Measurements from ENCODE around the gene TSPAN13. TPM values are rescaled to one million over a fixed set of nuclear protein-coding genes. Genes with fewer than 3 reads are reported as not detected.

Gene TSPAN13
- total and polyA plus RNA-seq, 2 donors (not counting 1 experiment from before 2014, with no cell fraction given) = 23.0 to 26.2 TPM

- peaks cover 2 to 23% of the 10 kb centered on the region in 2 experiments for H3K36me3 ChIP-seq (replicated peaks in 1 of 2; ENCODE audit: control extremely low read depth in 1 of 2, control insufficient read depth in 1 of 2, extremely low read depth in 1 of 2, insufficient read depth in 2 of 2, low read length in 1 of 2)
- no peaks in the 10 kb centered on the region for H3K9me3 ChIP-seq (ENCODE audit: control extremely low read depth in 1 of 3, control insufficient read depth in 2 of 3, insufficient read depth in 1 of 3, low read length in 2 of 3)
- no peak for DNase-seq
- no peak overlapping the region for H2AFZ ChIP-seq (ENCODE audit: insufficient read depth, low read depth, low read length, poor library complexity, severe bottlenecking)
- ChIA-PET POLR2A (no interaction called here), CTCF (no interaction called here)
- H3K4me3 Mint-ChIP-seq = no peak overlapping the region
- no peaks in the 10 kb centered on the region for H3K27me3 ChIP-seq (replicated peaks in 1 of 4; ENCODE audit: control extremely low read depth in 1 of 4, control insufficient read depth in 3 of 4, insufficient read depth in 4 of 4, low read length in 3 of 4)
- no CpG with 5 or more reads among the region's 2 CpGs for WGBS (ENCODE audit: insufficient coverage)
- peaks cover 90% of the 10 kb centered on the region for H3K79me2 ChIP-seq (ENCODE audit: control insufficient read depth, insufficient read depth, low read length)
- no peak overlapping the region for H3K4me3 ChIP-seq (ENCODE audit: control extremely low read depth in 1 of 5, extremely low read depth in 1 of 5, insufficient read depth in 1 of 5, low read depth in 2 of 5, low read length in 4 of 5)
- TF ChIP-seq EZH2 (IDR thresholded peaks at IDR 0.05; ENCODE audit: borderline replicate concordance, insufficient read depth, low read depth, low read length, poor library complexity, severe bottlenecking) = no peak
- no peak for TF ChIP-seq CTCF (IDR thresholded peaks at IDR 0.05)
- H4K20me1 ChIP-seq (ENCODE audit: control insufficient read depth, insufficient read depth, low read length, poor library complexity, severe bottlenecking) = peaks cover 81% of the 10 kb centered on the region
- H3K4me1 ChIP-seq (ENCODE audit: control insufficient read depth in 2 of 2, insufficient read depth in 2 of 2, low read length in 2 of 2) = peaks cover 22 to 44% of the 10 kb centered on the region in 2 donors
- ATAC-seq (ENCODE audit: low read depth) = no peak
- H3K9ac ChIP-seq (ENCODE audit: low read length) = no peak overlapping the region
- no peaks in the 10 kb centered on the region for H3K27me3 Mint-ChIP-seq
- peak overlapping the region in 1 of 2 donors; percentile 21 for H3K27ac ChIP-seq (ENCODE audit: low read length in 2 of 2)
- intact Hi-C loops (cut with micrococcal nuclease) = loop anchor here (5.0 kb wide), 1 partner anchor 497 kb away; no protein-coding TSS in a partner anchor
- H3K4me1 Mint-ChIP-seq = peaks cover 56% of the 10 kb centered on the region
- H3K9me3 Mint-ChIP-seq (ENCODE audit: insufficient read depth) = no peaks in the 10 kb centered on the region
- H3K4me2 ChIP-seq (replicated peaks; ENCODE audit: low read depth, low read length, poor library complexity, severe bottlenecking) = no peak overlapping the region
- peak overlapping the region; percentile 50 for H3K27ac Mint-ChIP-seq
These were observed 20.3 kb downstream of the TSPAN13 start for GRCh38 chr7:16773884-16774283.

- DNase-seq (no peak), ATAC-seq (ENCODE audit: low read depth) (no peak)
- peaks cover 81% of the 10 kb centered on the region for H4K20me1 ChIP-seq (ENCODE audit: control insufficient read depth, insufficient read depth, low read length, poor library complexity, severe bottlenecking)
- peaks cover 24 to 48% of the 10 kb centered on the region in 2 donors for H3K4me1 ChIP-seq (ENCODE audit: control insufficient read depth in 2 of 2, insufficient read depth in 2 of 2, low read length in 2 of 2)
- no peak overlapping the region for H3K9ac ChIP-seq (ENCODE audit: low read length)
- Mint-ChIP-seq H3K9me3 (ENCODE audit: insufficient read depth) (no peaks in the 10 kb centered on the region), H3K4me3 (no peak overlapping the region), H3K27ac (peak overlapping the region; percentile 50), H3K27me3 (no peaks in the 10 kb centered on the region), H3K4me1 (peaks cover 57% of the 10 kb centered on the region)
- no peak overlapping the region for H2AFZ ChIP-seq (ENCODE audit: insufficient read depth, low read depth, low read length, poor library complexity, severe bottlenecking)
- no peaks in the 10 kb centered on the region for H3K27me3 ChIP-seq (replicated peaks in 1 of 4; ENCODE audit: control extremely low read depth in 1 of 4, control insufficient read depth in 3 of 4, insufficient read depth in 4 of 4, low read length in 3 of 4)
- no peak for TF ChIP-seq CTCF (IDR thresholded peaks at IDR 0.05)
- TF ChIP-seq EZH2 (IDR thresholded peaks at IDR 0.05; ENCODE audit: borderline replicate concordance, insufficient read depth, low read depth, low read length, poor library complexity, severe bottlenecking) = no peak
- H3K27ac ChIP-seq (ENCODE audit: low read length in 2 of 2) = peak overlapping the region in 1 of 2 donors; percentile 21
- ChIA-PET POLR2A (no interaction called here), CTCF (interaction anchor here (1.5 kb wide), 1 partner anchor 25 kb away, joined by 3 read pairs; no protein-coding TSS in a partner anchor)
- H3K4me2 ChIP-seq (replicated peaks; ENCODE audit: low read depth, low read length, poor library complexity, severe bottlenecking) = no peak overlapping the region
- no peak overlapping the region for H3K4me3 ChIP-seq (ENCODE audit: control extremely low read depth in 1 of 5, extremely low read depth in 1 of 5, insufficient read depth in 1 of 5, low read depth in 2 of 5, low read length in 4 of 5)
- H3K9me3 ChIP-seq (ENCODE audit: control extremely low read depth in 1 of 3, control insufficient read depth in 2 of 3, insufficient read depth in 1 of 3, low read length in 2 of 3) = no peaks in the 10 kb centered on the region
- WGBS (ENCODE audit: insufficient coverage) = 100% methylated on average over 1 of the region's 4 CpGs
- H3K36me3 ChIP-seq (replicated peaks in 1 of 2; ENCODE audit: control extremely low read depth in 1 of 2, control insufficient read depth in 1 of 2, extremely low read depth in 1 of 2, insufficient read depth in 2 of 2, low read length in 1 of 2) = peaks cover 2 to 23% of the 10 kb centered on the region in 2 experiments
- peaks cover 86% of the 10 kb centered on the region for H3K79me2 ChIP-seq (ENCODE audit: control insufficient read depth, insufficient read depth, low read length)
- intact Hi-C loops (cut with micrococcal nuclease) = loop anchor here (5.0 kb wide), 1 partner anchor 497 kb away; no protein-coding TSS in a partner anchor
These were observed 20.7 kb downstream of the TSPAN13 start for GRCh38 chr7:16774294-16774693.

Data from B cell (primary cell).